ENCODE results near the gene FARSA. TPM values are rescaled to one million over a fixed set of nuclear protein-coding genes. Genes with fewer than 3 reads are reported as not detected.
A peak's percentile ranks its signal among the peaks of the same experiment; 100 is the strongest.

Gene FARSA
- total RNA-seq, 4 donors from 2014 or later = 21.6 to 49.2 (median 35.8) TPM

DNA sequence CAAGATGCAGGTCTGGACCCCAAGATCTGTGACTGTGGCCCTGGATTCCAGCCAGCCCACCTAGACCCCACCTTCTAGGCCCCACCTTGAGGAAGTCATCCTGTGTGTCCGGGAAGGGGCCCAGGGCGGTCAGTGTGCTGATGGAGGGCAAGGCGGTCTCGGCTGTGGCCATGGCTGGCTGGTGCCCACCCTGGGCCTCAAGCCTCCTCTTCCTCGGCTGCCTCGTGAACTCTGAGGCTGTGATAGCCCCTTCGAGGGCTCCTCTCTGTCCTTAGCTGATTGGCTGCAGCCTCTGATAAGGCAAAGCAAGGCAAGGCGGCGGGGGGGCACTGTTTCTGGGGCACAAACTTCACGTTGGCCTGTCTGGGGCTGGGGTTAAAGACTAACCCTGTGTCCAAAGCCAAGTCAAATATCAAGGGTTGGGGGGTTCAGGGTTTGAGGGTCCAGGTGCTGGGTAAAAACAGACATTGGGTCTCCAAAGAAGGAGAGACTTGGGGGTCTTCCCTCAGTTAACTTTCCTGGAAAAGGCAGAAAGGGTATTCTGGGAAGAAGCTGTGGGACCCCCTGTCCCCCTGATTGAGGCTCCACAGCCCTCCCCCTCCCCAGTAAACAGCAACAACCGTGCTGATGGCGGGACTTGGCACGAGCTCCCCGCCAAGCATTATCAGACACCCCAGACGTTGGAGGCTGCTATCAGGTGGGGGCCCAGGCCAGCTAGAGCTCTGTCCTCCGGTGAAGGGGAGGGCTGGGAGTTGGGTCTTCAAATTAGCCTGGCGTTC is 46.4 kb downstream of the FARSA start, which contains the start of gene KLF1:
TSS of gene KLF1 (minus strand) at position 233 of the 779 bp plus-strand sequence. CDS start at position 172, 61 bp downstream.
- Histone ChIP-seq H3K4me3 (peak within 1 kb of the TSS; percentile 47 to 56 (median 52)), H3K27ac (replicated peaks in 1 of 4) (no peak within 1 kb of the TSS), H3K9me3 (peaks cover 0 to 13% (median 6%) of the 10 kb centered on the region in 4 donors), H3K4me1 (peaks cover 27 to 35% (median 33%) of the 10 kb centered on the region in 4 donors), H3K27me3 (peaks cover 0 to 43% (median 21%) of the 10 kb centered on the region in 4 donors), H3K36me3 (no peaks in the 10 kb centered on the region)
- WGBS = 82% methylated on average over 13 of the region's 17 CpGs
- no peak for DNase-seq (ENCODE audit: extremely low spot score)
- intact Hi-C loops (cut with DNase I) = no loop called here
- TF ChIP-seq EP300 (IDR thresholded peaks at IDR 0.05) (no peak), POLR2AphosphoS5 (IDR thresholded peaks at IDR 0.05) (no peak), POLR2A (IDR thresholded peaks at IDR 0.05; ENCODE audit: low read depth) (no peak), CTCF (IDR thresholded peaks at IDR 0.05) (no peak)

GRCh38 chr19:12886651-12886968 is 46.9 kb downstream of the FARSA start:
- no peaks in the 10 kb centered on the region for H3K36me3 ChIP-seq
- H3K27ac ChIP-seq (replicated peaks in 1 of 4) = no peak overlapping the region
- peaks cover 0 to 43% (median 21%) of the 10 kb centered on the region in 4 donors for H3K27me3 ChIP-seq
- no peak for DNase-seq (ENCODE audit: extremely low spot score)
- TF ChIP-seq POLR2AphosphoS5 (IDR thresholded peaks at IDR 0.05) = no peak
- no peak for TF ChIP-seq EP300 (IDR thresholded peaks at IDR 0.05)
- TF ChIP-seq POLR2A (IDR thresholded peaks at IDR 0.05; ENCODE audit: low read depth) = no peak
- TF ChIP-seq CTCF (IDR thresholded peaks at IDR 0.05) = no peak
- 80% methylated on average over 5 of the region's 5 CpGs for WGBS
- intact Hi-C loops (cut with DNase I) = no loop called here
- H3K9me3 ChIP-seq = peaks cover 0 to 13% (median 6%) of the 10 kb centered on the region in 4 donors
- peaks cover 25 to 35% (median 29%) of the 10 kb centered on the region in 4 donors for H3K4me1 ChIP-seq
- no peak overlapping the region for H3K4me3 ChIP-seq

DNA sequence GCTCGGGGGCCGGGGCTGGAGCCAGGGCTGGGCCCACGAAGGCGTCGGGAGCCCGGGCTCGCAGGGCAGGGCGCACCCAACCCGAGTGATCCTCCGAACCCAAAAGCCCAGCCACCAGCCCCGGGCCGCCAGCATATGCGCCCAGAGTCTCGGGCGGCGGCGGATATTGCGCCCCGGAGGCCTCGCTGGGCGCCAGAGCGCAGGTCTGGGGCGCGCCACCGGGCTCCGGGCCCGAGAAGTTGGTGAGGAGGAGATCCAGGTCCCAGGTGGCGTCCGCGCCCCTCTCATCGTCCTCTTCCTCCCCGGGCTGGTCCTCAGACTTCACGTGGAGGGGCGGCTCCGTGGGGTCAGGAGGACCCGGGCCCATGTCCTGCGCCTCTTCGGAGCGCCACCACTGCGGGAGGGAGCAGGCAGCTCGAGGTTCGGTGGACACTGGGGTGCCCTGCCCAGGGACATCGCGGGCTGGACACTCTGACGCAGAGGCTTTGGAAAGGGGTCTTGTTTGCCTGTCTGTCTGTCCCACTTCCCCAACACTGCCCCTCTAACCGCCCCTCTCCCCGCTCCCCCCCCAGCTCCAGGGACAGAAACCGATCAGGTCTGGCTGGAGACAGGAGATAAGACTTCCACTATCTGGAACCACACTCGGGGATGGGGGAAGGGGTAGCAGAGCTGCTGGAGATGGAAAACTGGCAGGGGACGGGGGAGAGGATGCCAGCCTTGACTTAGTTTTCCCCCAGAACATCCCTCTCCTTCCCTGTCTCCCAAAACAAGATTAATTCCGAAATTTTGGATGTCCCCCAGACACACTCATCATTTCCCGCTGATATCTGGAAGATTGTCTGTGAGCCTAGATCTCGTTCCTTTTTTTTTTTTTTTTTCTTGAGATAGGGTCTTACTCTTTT is 47.5 kb downstream of the FARSA start:
- peak overlapping the region in 1 of 4 donors; percentile 14 for H3K27ac ChIP-seq (replicated peaks in 1 of 4)
- peaks cover 0 to 43% (median 21%) of the 10 kb centered on the region in 4 donors for H3K27me3 ChIP-seq
- H3K9me3 ChIP-seq = peaks cover 0 to 13% (median 6%) of the 10 kb centered on the region in 4 donors
- no peak for DNase-seq (ENCODE audit: extremely low spot score)
- 37% methylated on average over 5 of the region's 53 CpGs for WGBS
- peak overlapping the region; percentile 47 to 56 (median 52) for H3K4me3 ChIP-seq
- intact Hi-C loops (cut with DNase I) = loop anchor here (1.0 kb wide), 1 partner anchor 79 kb away; no protein-coding TSS in a partner anchor
- H3K36me3 ChIP-seq = no peaks in the 10 kb centered on the region
- TF ChIP-seq POLR2A (IDR thresholded peaks at IDR 0.05; ENCODE audit: low read depth) = no peak
- TF ChIP-seq EP300 (IDR thresholded peaks at IDR 0.05) = no peak
- TF ChIP-seq POLR2AphosphoS5 (IDR thresholded peaks at IDR 0.05) = no peak
- no peak for TF ChIP-seq CTCF (IDR thresholded peaks at IDR 0.05)
- H3K4me1 ChIP-seq = peaks cover 23 to 33% (median 26%) of the 10 kb centered on the region in 4 donors

DNA sequence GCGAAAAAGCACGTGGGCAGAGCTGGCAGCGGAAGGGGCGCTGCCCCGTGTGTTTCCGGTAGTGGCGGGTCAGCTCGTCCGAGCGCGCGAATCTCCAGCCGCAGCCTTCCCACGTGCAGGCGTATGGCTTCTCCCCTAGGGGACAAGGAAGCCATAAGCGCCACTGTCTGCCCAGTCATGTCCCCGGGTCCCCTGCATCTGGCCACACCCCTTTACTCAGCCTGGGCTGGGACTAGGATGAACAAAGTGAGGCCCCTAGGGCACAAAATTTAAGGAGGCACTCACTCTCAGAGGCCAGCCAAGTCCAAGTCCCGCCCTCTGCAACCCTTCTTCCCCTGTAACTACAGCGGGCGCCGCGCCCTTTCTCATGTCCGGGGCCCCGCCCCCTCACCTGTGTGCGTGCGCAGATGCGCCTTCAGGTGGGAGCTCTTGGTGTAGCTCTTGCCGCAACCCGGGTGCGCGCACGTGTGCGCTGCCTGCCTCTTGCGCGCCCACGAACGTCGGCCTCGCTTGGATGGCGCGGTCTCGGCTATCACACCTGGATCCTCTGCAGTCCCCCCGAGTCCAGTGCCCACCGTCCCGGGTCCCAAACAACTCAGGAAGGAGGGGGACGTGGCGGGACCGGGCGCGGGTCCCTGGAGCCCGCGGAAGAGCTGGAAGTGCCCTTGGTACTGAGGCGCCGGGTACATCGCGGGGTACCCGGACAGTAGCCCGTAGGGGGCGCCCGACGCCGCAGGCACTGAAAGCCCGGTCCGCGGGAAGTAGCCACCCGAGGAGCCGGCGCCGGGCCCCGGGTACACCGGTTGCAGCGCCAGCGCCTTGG is 48.4 kb downstream of the FARSA start:
- 7% methylated on average over 42 of the region's 73 CpGs for WGBS
- Histone ChIP-seq H3K36me3 (no peaks in the 10 kb centered on the region), H3K4me1 (peaks cover 19 to 36% (median 30%) of the 10 kb centered on the region in 4 donors), H3K27me3 (peaks cover 0 to 43% (median 21%) of the 10 kb centered on the region in 4 donors), H3K9me3 (peaks cover 0 to 13% (median 6%) of the 10 kb centered on the region in 4 donors), H3K4me3 (peak overlapping the region; percentile 47 to 56 (median 52)), H3K27ac (replicated peaks in 1 of 4) (peak overlapping the region in 1 of 4 donors; percentile 14)
- intact Hi-C loops (cut with DNase I) = loop anchor here (1.0 kb wide), 1 partner anchor 80 kb away; no protein-coding TSS in a partner anchor
- TF ChIP-seq EP300 (IDR thresholded peaks at IDR 0.05) (no peak), CTCF (IDR thresholded peaks at IDR 0.05) (peak; percentile 60 to 71 (median 66))
- no peak for DNase-seq (ENCODE audit: extremely low spot score)
